ENCODE measurements around the gene MATR3. TPM values are rescaled to one million over a fixed set of nuclear protein-coding genes. Genes with fewer than 3 reads are reported as not detected.
A peak's percentile ranks its signal among the peaks of the same experiment; 100 is the strongest.

Gene MATR3
- total RNA-seq, 1 experiment from 2014 or later: 145 TPM

DNA sequence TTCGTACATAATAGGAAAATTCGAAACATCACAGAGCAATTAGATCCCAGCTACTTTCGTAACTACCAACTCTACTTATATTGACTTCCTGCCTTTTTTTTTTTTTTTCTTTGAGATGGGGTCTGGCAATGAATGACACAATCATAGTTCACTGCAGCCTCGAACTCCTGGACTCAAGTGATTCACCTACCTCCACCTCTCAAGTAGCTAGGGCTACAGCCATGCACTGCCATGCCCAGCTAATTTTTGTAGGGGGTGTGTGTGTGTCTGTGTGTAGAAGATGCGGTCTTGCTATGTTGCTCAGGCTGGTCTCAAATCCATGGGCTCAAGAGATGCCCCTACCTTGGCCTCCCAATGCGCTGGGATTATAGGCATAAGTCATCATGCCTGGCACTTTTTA lies 42.3 kb downstream of the MATR3 start:
- Histone ChIP-seq H3K4me3 (no peak overlapping the region), H2AFZ (no peak overlapping the region), H3K9me3 (ENCODE audit: insufficient read depth, low read depth) (no peaks in the 10 kb centered on the region), H3K9me2 (ENCODE audit: insufficient read depth) (no peaks in the 10 kb centered on the region), H3K27ac (no peak overlapping the region), H3F3A (ENCODE audit: insufficient read depth, low read depth) (peaks cover 63% of the 10 kb centered on the region), H3K4me2 (no peak overlapping the region), H3K79me2 (ENCODE audit: low read depth) (no peaks in the 10 kb centered on the region), H3K4me1 (replicated peaks; ENCODE audit: insufficient read depth) (no peaks in the 10 kb centered on the region), H3K27me3 (ENCODE audit: insufficient read depth, low read depth) (no peaks in the 10 kb centered on the region), H3K36me3 (ENCODE audit: low read depth) (peaks cover 7% of the 10 kb centered on the region; the same call in 1 of the 2 replicates), H4K20me1 (ENCODE audit: insufficient read depth) (peaks cover 23% of the 10 kb centered on the region)
- CTCF ChIA-PET: no interaction called here
- TF ChIP-seq, protein P1, sequence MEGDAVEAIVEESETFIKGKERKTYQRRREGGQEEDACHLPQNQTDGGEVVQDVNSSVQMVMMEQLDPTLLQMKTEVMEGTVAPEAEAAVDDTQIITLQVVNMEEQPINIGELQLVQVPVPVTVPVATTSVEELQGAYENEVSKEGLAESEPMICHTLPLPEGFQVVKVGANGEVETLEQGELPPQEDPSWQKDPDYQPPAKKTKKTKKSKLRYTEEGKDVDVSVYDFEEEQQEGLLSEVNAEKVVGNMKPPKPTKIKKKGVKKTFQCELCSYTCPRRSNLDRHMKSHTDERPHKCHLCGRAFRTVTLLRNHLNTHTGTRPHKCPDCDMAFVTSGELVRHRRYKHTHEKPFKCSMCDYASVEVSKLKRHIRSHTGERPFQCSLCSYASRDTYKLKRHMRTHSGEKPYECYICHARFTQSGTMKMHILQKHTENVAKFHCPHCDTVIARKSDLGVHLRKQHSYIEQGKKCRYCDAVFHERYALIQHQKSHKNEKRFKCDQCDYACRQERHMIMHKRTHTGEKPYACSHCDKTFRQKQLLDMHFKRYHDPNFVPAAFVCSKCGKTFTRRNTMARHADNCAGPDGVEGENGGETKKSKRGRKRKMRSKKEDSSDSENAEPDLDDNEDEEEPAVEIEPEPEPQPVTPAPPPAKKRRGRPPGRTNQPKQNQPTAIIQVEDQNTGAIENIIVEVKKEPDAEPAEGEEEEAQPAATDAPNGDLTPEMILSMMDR (conservative IDR thresholded peaks at IDR 0.05): no peak
- TF ChIP-seq EZH2 (IDR thresholded peaks at IDR 0.05; ENCODE audit: low read depth): no peak
- BruUV-seq (replicated peaks): no TSS peak
- no peak for DNase-seq
- intact Hi-C loops (cut with micrococcal nuclease; ENCODE audit: unreplicated experiment): no loop called here
- POLR2A ChIA-PET (ENCODE audit: unreplicated experiment): no interaction called here

DNA sequence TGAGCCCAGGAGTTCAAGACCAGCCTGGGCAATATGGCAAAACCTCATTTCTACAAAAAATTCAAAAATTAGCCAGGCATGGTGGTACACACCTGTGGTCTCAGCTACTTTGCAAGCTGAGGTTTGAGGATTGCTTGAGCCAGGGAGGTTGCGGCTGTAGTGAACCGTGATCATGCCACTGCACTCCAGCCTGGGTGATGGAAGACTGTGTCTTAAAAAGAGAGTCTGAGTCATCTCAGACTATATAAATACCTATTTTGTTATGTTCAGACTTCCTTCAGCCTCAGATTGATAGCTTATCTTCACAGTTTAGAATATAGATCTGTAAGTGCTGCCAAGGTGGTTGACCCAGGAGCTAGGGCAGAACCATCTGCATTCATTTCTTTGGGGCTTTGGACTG lies 46.5 kb downstream of the MATR3 start:
- POLR2A ChIA-PET (ENCODE audit: unreplicated experiment): no interaction called here
- Histone ChIP-seq H4K20me1 (ENCODE audit: insufficient read depth) (peaks cover 31% of the 10 kb centered on the region), H3K36me3 (ENCODE audit: low read depth) (peaks cover 8% of the 10 kb centered on the region), H3K4me2 (no peak overlapping the region), H3K4me1 (replicated peaks; ENCODE audit: insufficient read depth) (peaks cover 23% of the 10 kb centered on the region), H3K9me2 (ENCODE audit: insufficient read depth) (no peaks in the 10 kb centered on the region), H3F3A (ENCODE audit: insufficient read depth, low read depth) (peaks cover 30% of the 10 kb centered on the region), H2AFZ (no peak overlapping the region), H3K9me3 (ENCODE audit: insufficient read depth, low read depth) (no peaks in the 10 kb centered on the region), H3K79me2 (ENCODE audit: low read depth) (peaks cover 33% of the 10 kb centered on the region), H3K27ac (no peak overlapping the region), H3K4me3 (no peak overlapping the region), H3K27me3 (ENCODE audit: insufficient read depth, low read depth) (no peaks in the 10 kb centered on the region)
- no TSS peak for BruUV-seq (replicated peaks)
- CTCF ChIA-PET: no interaction called here
- intact Hi-C loops (cut with micrococcal nuclease; ENCODE audit: unreplicated experiment): loop anchor here (5.0 kb wide), 2 partner anchors 48 to 52 kb away; partner anchors contain the start of gene MATR3
- TF ChIP-seq, protein P1 (conservative IDR thresholded peaks at IDR 0.05): no peak
- no peak for TF ChIP-seq EZH2 (IDR thresholded peaks at IDR 0.05; ENCODE audit: low read depth)
- no peak for DNase-seq

DNA sequence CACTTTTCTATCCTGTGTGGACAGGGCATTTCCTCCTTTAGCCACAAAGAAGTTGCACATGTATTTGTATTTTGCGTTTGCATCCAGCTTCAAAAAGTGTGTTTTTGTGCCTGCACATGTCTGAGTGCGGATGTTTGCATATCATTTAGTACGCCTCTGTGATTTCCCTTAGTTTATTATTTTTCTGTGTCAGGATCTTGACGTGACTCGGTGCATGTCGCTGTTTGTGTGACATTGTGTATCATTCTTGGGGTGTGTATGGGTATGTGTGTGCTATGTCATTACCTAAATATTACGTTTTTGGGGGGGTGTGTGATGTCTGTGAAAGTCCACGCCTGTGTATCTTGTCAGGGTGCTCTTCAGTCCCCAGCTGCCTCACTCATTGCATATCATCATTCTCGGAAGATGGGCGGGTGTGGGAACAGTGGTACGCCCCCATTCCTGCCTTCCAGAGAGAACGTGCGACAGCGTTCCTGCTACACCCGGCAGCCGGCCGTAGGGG lies 47.7 kb downstream of the MATR3 start:
- no peak overlapping the region for H3K27ac ChIP-seq
- H3F3A ChIP-seq (ENCODE audit: insufficient read depth, low read depth): peaks cover 20% of the 10 kb centered on the region
- TF ChIP-seq, protein P1 (conservative IDR thresholded peaks at IDR 0.05): no peak
- no peak for TF ChIP-seq EZH2 (IDR thresholded peaks at IDR 0.05; ENCODE audit: low read depth)
- H3K4me1 ChIP-seq (replicated peaks; ENCODE audit: insufficient read depth): peaks cover 23% of the 10 kb centered on the region
- H3K4me2 ChIP-seq: peak overlapping the region; percentile 98
- H3K36me3 ChIP-seq (ENCODE audit: low read depth): peaks cover 16% of the 10 kb centered on the region
- intact Hi-C loops (cut with micrococcal nuclease; ENCODE audit: unreplicated experiment): loop anchor here (5.0 kb wide), 2 partner anchors 49 to 51 kb away; partner anchors contain the start of gene MATR3
- H3K27me3 ChIP-seq (ENCODE audit: insufficient read depth, low read depth): no peaks in the 10 kb centered on the region
- H3K4me3 ChIP-seq: peak overlapping the region; percentile 77
- no peaks in the 10 kb centered on the region for H3K9me3 ChIP-seq (ENCODE audit: insufficient read depth, low read depth)
- peaks cover 43% of the 10 kb centered on the region for H4K20me1 ChIP-seq (ENCODE audit: insufficient read depth)
- no peak for DNase-seq
- peak overlapping the region; percentile 77; the same call in 1 of the 2 replicates for H2AFZ ChIP-seq
- H3K9me2 ChIP-seq (ENCODE audit: insufficient read depth): no peaks in the 10 kb centered on the region
- no TSS peak for BruUV-seq (replicated peaks)
- ChIA-PET POLR2A (ENCODE audit: unreplicated experiment) (no interaction called here), CTCF (no interaction called here)
- H3K79me2 ChIP-seq (ENCODE audit: low read depth): peaks cover 45% of the 10 kb centered on the region
